GM21576 (cell line): ENCODE results near the gene MTRF1L.
"Not testable (repeated sequence)": the region's sequence is repeated elsewhere in the genome, so short reads cannot be mapped to it uniquely, and the experiment has no call there.

ENCODE experiments used
- ATAC-seq: cut with Tn5 transposase; IDR thresholded peaks from one replicate; pipeline ENCODE4 v1.9.1; 2021; ENCODE audit warnings: mild to moderate bottlenecking, moderate library complexity; ENCODE audit not compliant: unreplicated experiment

MTRF1L gene

GRCh38 chr6:152975204-152975915, 27.1 kb downstream of the MTRF1L start:
- ATAC-seq, result no peak

GRCh38 chr6:152973916-152974315, 28.6 kb downstream of the MTRF1L start:
- ATAC-seq, result no peak

- no peak for ATAC-seq
Observed at GRCh38 chr6:152969688-152970418, 32.7 kb downstream of the MTRF1L start.

DNA sequence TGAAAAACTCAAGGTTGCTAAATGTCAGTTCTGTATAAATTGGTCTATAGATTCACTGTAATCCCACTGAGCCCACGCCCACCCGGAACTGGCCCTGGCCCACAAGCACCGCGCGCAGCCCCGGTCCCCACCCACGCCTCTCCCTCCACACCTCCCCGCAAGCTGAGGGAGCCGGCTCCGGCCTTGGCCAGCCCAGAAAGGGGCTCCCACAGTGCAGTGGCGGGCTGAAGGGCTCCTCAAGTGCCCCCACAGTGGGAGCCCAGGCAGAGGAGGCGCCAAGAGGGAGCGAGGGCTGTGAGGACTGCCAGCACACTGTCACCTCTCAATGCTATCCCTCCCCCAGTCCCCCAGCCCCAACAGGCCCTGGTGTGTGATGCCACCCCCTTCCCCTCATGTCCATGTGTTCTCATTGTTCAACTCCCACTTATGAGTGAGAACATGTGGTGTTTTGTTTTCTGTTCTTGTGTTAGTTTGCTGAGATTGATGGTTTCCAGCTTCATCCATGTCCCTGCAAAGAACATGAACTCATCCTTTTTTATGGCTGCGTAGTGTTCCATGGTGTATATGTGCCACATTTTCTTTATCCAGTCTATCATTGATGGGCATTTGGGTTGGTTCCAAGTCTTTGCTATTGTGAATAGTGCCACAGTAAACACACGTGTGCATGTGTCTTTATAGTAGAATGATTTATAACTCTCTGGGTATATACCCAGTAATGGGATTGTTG, 36.2 kb downstream of the MTRF1L start:
- ATAC-seq, result not testable (repeated sequence)

- no peak for ATAC-seq
Observed at GRCh38 chr6:152959333-152959732, 43.2 kb downstream of the MTRF1L start.

DNA sequence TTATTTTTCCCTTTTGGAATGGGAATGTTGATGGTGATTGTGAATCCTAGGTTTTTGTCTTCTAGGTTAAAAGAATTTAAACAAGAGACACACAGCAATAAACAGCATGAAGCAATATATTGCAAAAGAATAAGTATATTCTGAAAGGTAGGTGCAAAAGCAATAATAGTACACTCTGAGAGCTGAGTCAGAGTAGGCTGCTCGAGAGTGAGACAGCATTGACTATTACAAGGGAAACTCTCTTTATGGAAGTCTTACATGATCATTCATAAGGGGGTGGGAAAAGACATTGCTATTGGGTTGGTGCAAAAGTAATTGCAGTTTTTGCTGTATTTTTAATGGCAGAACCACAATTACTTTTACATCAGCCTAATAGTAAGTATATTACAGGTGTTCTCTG, 44.7 kb downstream of the MTRF1L start:
- ATAC-seq, result no peak

- no peak for ATAC-seq
Observed at GRCh38 chr6:152954443-152954842, 48.1 kb downstream of the MTRF1L start.

DNA sequence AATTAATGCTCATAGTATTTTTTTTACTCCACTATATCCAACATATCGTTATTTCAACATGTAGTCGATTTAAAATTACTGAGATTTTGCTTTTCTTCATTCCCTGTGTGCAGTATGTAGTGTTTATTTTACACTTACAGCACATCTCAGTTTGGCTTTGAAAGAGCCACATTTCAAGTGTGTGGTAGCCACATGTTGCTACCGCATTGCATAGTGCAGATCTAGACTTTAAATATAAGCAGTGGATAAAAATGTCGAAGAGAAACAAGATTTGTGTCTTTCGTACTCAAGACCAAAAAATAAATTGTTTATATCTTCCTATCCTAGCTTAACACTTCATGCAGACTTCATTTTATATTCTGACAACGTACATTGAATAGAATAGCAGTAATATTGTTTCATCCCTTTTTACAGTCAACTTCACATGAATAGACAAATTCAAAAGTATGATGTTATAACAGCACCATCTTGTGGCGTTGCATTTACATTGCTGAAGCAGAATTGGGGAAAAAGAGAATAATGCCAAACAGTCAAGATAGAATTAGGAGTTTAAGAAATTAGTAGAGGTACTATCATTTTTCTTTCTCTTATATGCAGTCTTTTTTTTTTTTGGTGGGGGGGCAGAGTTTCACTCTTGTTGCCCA, 49.5 kb downstream of the MTRF1L start:
- no peak for ATAC-seq

- ATAC-seq, result no peak
Observed at GRCh38 chr6:152952045-152952444, 50.5 kb downstream of the MTRF1L start.

- no peak for ATAC-seq
Observed at GRCh38 chr6:152950240-152950639, 52.3 kb downstream of the MTRF1L start.

DNA sequence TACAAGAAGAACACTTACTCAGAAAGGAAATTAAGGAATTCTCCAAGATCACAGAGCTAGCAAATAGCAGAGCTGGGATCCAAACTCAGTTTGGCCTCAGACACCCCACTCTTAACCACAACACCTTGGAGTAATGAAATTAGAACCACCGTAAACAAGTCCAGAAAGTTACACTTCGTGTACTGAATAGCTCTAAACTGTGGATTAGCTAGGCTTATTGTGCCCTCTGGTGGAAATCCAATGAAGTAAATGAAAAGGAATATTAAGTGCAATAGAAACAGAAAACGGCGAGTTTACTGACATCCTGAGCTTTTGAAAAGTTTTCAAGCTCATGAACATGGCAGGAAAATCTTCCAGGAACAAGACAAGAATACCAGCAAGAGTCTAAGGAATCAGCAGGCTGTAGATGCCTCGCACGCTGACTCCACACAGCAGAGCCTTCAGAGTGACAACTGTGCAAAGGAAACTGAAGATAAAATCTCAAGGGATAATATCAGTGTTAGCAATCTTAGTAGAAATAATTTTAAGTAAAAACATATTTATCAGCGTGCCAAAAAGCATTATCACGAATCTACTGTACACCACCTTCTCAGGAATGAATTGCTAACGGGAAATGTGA, 54.2 kb downstream of the MTRF1L start:
- ATAC-seq, result peak; percentile 89

DNA sequence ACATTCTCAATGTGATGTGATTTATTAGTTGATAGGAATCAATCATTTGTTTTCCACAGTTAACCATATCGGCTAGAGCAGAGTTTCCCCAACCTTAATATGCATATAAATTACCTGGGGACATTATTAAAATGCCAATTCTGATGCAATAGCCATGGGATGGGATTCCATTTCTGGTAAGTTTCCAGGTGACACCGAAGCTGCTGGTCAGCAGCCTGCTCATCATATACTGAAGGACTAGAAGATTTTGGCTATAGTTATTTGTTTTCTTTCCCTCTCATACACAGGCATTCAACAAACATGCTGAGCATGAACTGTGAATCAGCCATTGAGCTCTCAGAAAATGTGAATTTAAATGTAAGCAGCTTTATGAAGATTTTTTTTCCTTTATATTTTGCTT, 55.5 kb downstream of the MTRF1L start:
- no peak for ATAC-seq

DNA sequence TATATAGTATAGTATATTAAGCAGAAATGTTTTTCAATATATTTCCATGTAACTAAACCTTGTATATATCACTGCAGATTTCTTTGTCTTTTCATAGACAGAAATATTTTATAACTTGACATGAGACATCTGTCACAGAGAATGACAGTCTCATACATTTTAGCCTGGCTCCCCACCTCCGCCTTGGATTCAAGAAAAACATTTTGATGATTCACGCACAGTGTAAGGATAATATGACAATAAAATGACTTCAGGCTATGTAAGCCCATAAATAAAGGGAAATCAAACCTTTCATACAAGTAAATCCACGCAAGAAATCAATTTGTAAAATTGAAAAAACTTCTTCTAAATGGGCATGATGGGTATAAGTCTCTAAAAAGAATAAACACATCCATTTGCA, 56.0 kb downstream of the MTRF1L start:
- ATAC-seq, result no peak

DNA sequence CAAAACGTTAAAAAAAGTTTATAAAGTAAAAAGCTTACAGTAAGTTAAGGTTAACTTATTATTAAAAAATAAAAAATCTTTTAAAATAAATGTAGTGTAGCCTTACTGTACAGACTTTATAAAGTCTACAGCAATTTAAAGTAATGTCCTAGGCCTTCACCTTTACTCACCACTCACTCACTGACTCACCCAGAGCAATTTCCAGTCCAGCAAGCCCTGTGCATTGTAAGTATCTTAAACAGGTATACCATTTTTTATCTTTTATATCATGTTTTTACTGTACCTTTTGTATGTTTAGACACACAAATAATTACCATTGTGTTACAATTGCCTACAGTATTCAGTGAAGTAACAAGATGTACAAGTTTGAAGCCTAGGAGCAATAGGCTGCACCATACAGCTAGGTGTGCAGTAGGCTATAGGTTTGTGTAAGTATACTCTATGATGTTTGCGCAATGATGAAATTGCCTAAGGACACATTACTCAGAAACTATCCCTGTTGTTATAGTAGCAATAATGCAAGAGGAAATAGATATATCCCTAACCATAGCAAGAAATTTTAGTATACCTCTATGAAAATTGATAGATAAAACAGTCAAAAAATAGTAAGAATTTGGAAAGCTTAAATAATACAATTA, 59.1 kb downstream of the MTRF1L start:
- no peak for ATAC-seq

GRCh38 chr6:152942319-152942869, 60.1 kb downstream of the MTRF1L start:
- ATAC-seq, result no peak

DNA sequence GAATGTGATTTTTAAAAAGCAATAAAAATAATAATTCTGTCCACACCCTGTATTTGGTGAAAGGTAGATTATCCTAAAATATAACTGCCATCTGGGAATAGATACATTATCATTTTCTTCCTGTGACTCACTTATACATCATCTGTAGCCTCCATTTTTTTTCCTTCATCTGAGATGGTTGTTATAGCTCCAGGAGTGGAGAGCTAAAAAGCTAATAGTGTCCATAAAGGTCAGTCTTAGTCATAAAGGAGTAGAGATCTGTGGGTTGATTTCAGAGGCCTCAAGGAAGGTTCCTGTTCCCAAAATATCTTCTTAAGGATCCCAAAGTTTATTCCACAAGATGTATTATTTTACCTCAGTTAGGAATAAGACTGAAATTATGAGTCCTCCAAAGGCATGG, 60.8 kb downstream of the MTRF1L start:
- ATAC-seq, result no peak
